ENCODE results near the gene PTPN14.

The PTPN14 gene

DNA sequence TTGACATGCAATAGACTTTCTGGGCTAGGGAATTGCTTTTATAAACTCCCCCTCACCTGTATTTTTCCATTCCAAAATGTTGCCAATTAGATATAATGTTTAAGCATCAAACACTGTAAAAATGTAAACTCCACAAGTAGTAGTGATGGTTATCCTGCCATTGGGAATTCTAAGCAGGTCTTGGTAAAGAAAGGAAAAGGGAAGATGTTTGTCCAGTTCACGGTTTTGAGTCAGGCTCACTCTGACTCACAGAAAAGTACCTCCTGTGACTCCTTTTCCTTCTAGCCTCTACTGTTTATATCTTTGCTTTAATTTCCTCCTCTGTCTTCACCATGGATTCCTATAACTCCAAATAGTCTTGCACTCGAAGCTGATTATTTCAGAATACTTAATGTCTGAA lies 19.0 kb upstream of the PTPN14 start:
- POLR2A ChIA-PET, result no interaction called here
- CTCF ChIA-PET, result interaction anchor here (2.4 to 10.1 kb wide), 2 partner anchors 14 to 237 kb away, joined by 7 to 83 read pairs; no protein-coding TSS in a partner anchor
- no peak for TF ChIP-seq CTCF (IDR thresholded peaks at IDR 0.05; ENCODE audit: control extremely low read depth, extremely low read depth, low read depth, missing control alignments)
- DNase-seq (ENCODE audit: extremely low spot score), result no peak

GRCh38 chr1:214569357-214570004 lies 18.1 kb upstream of the PTPN14 start:
- TF ChIP-seq CTCF (IDR thresholded peaks at IDR 0.05; ENCODE audit: control extremely low read depth, extremely low read depth, low read depth, missing control alignments), result no peak
- DNase-seq (ENCODE audit: extremely low spot score), result no peak
- POLR2A ChIA-PET, result no interaction called here
- CTCF ChIA-PET, result interaction anchor here (1.8 to 10.1 kb wide), 3 partner anchors 9 to 237 kb away, joined by 3 to 83 read pairs (median 7); no protein-coding TSS in a partner anchor

DNA sequence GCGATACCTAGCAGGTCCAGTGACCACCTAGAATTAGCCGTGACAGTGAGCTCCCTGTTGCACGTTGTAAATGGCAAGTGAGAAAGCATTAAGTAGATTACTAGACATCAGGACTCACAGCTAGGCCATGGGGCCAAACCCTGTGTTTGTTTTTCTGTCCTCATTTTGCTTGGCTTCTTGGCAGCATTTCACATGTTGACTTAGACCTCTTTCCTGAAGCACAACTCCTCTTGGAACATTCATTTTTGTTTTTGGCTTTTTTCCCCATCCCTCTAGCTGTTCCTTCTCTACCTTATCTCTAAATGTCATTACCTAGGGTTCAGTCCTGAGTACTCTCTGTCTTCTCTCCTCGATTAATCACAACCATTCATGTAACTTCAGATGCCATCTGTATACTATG lies 16.9 kb upstream of the PTPN14 start:
- TF ChIP-seq CTCF (IDR thresholded peaks at IDR 0.05; ENCODE audit: control extremely low read depth, extremely low read depth, low read depth, missing control alignments), result no peak
- CTCF ChIA-PET, result interaction anchor here (1.3 to 10.1 kb wide), 4 partner anchors 8 to 235 kb away, joined by 3 to 83 read pairs (median 5); no protein-coding TSS in a partner anchor

GRCh38 chr1:214567481-214567980 lies 16.1 kb upstream of the PTPN14 start:
- CTCF ChIA-PET, result interaction anchor here (1.0 to 10.1 kb wide), 3 partner anchors 16 to 113 kb away, joined by 3 to 83 read pairs (median 3); partner anchors contain the start of gene PTPN14
- no peak for TF ChIP-seq CTCF (IDR thresholded peaks at IDR 0.05; ENCODE audit: control extremely low read depth, extremely low read depth, low read depth, missing control alignments)
- POLR2A ChIA-PET, result no interaction called here
- DNase-seq (ENCODE audit: extremely low spot score), result no peak

More for the DNA sequence above, 16.9 kb upstream of the PTPN14 start:
- POLR2A ChIA-PET, result no interaction called here
- no peak for DNase-seq (ENCODE audit: extremely low spot score)

DNA sequence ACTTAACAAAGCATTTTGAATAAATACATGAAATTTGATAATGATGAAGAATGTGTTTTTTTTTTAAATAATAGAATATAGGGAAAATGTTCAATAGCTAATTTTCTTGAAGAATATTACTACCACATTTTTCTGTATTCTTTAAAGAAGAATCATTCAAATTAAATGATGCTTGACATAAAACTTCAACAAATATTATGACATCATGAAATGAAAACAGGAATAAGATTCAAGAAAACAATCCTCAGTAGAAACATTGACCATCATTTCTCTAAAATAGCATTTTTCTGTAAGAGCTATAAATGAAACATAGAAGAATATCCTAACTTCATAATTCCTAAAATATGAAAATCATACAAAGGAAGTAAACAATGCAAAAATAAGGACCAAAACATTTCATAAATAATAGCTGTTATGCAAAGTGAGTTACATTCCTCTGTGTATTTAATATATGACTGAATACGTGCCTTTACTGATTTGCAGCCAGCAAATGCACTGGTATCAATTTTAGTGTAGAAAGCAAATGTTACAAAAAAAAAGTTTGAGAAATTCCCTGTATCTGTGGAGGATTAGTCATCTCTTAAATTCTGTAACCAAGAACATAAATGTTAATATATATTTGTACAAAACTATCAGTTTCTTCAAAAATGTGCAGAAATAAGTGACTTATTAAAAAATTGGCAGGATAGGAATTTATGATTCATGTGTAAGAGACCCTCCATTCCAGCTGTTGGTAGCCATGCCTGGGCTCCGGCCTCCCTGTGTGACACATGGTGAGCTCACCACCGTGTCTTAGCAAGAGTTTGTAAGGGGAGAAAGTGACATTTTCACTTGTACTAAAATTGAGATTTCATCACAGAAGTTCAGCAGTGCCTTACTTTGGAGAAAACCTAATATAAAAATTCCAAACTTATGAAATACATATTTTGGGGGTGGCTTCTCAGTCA lies 15.0 kb upstream of the PTPN14 start:
- TF ChIP-seq CTCF (IDR thresholded peaks at IDR 0.05; ENCODE audit: control extremely low read depth, extremely low read depth, low read depth, missing control alignments), result no peak
- CTCF ChIA-PET, result interaction anchor here (0.8 to 10.1 kb wide), 5 partner anchors 9 to 238 kb away, joined by 3 to 83 read pairs (median 3); no protein-coding TSS in a partner anchor
- POLR2A ChIA-PET, result interaction anchor here (0.6 kb wide), 1 partner anchor 954 kb away, joined by 3 read pairs; no protein-coding TSS in a partner anchor
- DNase-seq (ENCODE audit: extremely low spot score), result no peak

DNA sequence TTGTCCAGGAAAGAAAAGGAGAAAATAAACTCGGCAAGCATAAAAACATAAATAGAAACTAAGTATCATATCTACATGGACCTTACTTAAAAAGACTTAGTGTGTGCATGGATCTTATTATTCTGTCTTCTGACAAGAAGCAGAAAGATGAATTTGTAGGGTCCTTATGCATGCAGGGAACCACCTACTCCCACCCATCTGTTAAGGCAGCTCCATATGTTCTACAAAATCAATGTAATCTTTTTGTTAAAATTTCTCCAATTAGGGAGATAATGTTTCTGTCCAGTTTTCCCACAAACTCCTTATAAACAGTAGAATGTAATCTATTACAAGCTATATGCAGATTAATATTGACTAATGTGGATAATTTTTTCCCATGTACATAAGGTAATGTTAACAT lies 13.9 kb upstream of the PTPN14 start:
- ChIA-PET POLR2A (no interaction called here), CTCF (interaction anchor here (0.8 to 10.1 kb wide), 5 partner anchors 10 to 304 kb away, joined by 3 to 83 read pairs (median 3); no protein-coding TSS in a partner anchor)

More for the DNA sequence above, 13.9 kb upstream of the PTPN14 start:
- TF ChIP-seq CTCF (IDR thresholded peaks at IDR 0.05; ENCODE audit: control extremely low read depth, extremely low read depth, low read depth, missing control alignments), result no peak
- no peak for DNase-seq (ENCODE audit: extremely low spot score)
